Chondrocyte (in vitro differentiated cells): ENCODE measurements around the gene CDK18. TPM values are rescaled to one million over a fixed set of nuclear protein-coding genes. Genes with fewer than 3 reads are reported as not detected.

Source experiments
- DNase-seq: peaks from one replicate; pipeline ENCODE4 v3.0.0; 2021; ENCODE audit warnings: mixed read lengths, low spot score
- H3K27ac Mint-ChIP-seq: one replicate; pipeline ENCODE4 v1.8.0; 2021; ENCODE audit warnings: mild to moderate bottlenecking, moderate library complexity, mixed read lengths; ENCODE audit not compliant: unreplicated experiment
- H3K27me3 Mint-ChIP-seq: 2 replicates; pipeline ENCODE4 v1.8.0; 2021; ENCODE audit warnings: low read depth, mixed read lengths
- H3K36me3 Mint-ChIP-seq: 2 replicates; pipeline ENCODE4 v1.8.0; 2021; ENCODE audit warnings: low read depth, mixed read lengths
- H3K4me1 Mint-ChIP-seq: 2 replicates; pipeline ENCODE4 v1.8.0; 2021; ENCODE audit warnings: low read depth, mild to moderate bottlenecking, mixed read lengths
- H3K4me3 Mint-ChIP-seq: one replicate; pipeline ENCODE4 v1.8.0; 2021; ENCODE audit warnings: mild to moderate bottlenecking, moderate library complexity, mixed read lengths; ENCODE audit not compliant: unreplicated experiment
- H3K9me3 Mint-ChIP-seq: 2 replicates; pipeline ENCODE4 v1.8.0; 2021; ENCODE audit warnings: low read depth, mixed read lengths
- CTCF ChIP-seq: fragments of 200-600 bp; sonication (generic); IDR thresholded peaks from 2 replicates; pipeline ENCODE4 v1.5.0; 2021; ENCODE audit warnings: antibody characterized with exemption, mild to moderate bottlenecking, moderate library complexity
- total RNA-seq: library from RNA; stranded (reverse); gene quantifications from 3 replicates; pipeline ENCODE4 v1.2.1, GENCODE V29; 2021

CDK18 gene
- total RNA-seq, 1 donor from 2014 or later: 17.3 TPM

DNA sequence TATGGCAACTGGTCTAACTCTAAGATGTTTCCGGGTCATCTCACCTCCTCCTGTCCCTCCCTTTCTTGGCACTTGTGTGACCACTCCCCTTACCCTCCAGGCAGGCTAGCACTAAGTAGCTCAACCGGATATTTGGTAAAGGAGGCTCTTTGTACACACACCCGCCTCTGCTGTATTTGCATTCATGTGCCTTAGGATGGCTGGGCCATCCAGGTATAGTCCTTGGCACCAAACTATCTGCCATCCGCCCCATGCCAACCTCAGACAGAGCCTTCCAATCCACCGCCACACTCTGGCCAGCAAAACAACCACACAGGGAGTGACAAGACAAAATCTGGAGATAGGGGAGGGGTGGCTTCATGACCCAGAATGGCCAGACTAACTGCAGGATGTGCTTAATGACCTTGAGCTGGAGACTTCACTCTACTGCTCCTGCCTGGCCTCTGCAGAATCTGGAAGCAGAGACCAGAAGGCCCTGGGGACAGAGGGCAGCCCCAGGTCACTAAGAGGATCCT lies 59.5 kb downstream of the CDK18 start:
- Mint-ChIP-seq H3K4me3 (no peak overlapping the region), H3K4me1 (peaks cover 1% of the 10 kb centered on the region), H3K27ac (no peak overlapping the region), H3K27me3 (peaks cover 68% of the 10 kb centered on the region), H3K9me3 (peaks cover 32% of the 10 kb centered on the region), H3K36me3 (peaks cover 7% of the 10 kb centered on the region)
- peak; percentile 40 for DNase-seq
- no peak for TF ChIP-seq CTCF

DNA sequence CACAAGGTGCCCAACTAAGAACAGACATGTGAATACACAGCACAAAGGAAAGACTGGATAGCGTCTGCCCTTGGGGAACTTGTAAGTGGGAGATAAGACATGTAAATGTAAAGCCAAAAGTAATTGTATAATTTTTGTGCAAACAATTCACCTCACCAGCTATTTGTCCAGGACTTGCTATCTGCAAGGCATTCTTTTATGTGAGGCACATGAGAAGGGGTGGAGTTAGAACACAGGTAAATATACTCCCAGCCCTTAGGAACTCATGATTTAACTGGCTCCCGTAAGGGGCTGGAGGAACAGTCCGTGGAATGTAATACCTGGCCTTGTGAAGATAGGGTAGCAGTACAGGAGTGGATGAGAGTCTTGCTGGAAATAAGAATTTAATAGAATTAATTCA lies 61.3 kb downstream of the CDK18 start:
- H3K27me3 Mint-ChIP-seq: peaks cover 68% of the 10 kb centered on the region
- no peak for DNase-seq
- H3K4me1 Mint-ChIP-seq: peaks cover 3% of the 10 kb centered on the region

DNA sequence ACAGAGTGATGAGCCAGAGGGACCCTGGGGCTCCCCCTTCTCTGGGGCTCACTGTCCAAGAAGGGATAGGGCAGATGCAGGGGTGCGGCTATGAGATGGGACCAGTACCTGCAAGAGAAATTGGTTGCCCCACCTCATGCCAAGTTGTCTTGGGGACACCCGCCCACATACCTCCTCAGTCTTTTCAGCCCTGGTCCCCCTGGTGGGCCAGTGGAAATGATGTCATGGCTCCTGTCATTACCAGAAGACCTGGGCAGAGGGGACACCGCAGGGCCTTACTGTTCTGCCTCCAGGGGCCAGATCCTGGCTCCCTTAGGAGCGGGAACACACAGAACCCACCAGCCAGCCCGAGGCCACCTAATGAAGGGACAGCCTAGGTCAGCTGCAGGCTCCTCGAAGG lies 63.2 kb downstream of the CDK18 start:
- Mint-ChIP-seq H3K27ac (no peak overlapping the region), H3K27me3 (peaks cover 74% of the 10 kb centered on the region), H3K36me3 (no peaks in the 10 kb centered on the region), H3K9me3 (no peaks in the 10 kb centered on the region), H3K4me1 (peaks cover 3% of the 10 kb centered on the region), H3K4me3 (no peak overlapping the region)
- TF ChIP-seq CTCF: no peak
- DNase-seq: peak; percentile 59

More for the DNA sequence above, 61.3 kb downstream of the CDK18 start:
- H3K27ac Mint-ChIP-seq: no peak overlapping the region
- peaks cover 3% of the 10 kb centered on the region for H3K36me3 Mint-ChIP-seq
- H3K9me3 Mint-ChIP-seq: peaks cover 14% of the 10 kb centered on the region
- TF ChIP-seq CTCF: no peak
- no peak overlapping the region for H3K4me3 Mint-ChIP-seq

DNA sequence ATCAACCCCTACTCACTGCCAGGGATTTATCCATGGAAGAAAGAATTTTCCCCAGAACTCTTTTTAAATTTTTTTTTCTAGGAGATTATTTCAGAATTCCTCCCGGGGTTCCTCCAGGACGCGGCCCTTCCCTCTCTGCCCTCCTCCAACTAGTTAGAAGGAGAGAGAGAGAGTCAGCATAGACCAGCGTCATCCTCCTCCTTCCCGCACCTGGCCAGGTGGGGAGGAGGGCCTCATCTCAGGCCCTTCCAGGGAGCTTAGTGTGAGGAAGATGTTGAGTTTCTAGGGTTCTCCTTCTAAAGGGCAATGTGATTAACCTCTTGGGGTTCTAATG lies 63.6 kb downstream of the CDK18 start:
- Mint-ChIP-seq H3K27me3 (peaks cover 73% of the 10 kb centered on the region), H3K4me1 (peaks cover 3% of the 10 kb centered on the region), H3K4me3 (no peak overlapping the region), H3K9me3 (no peaks in the 10 kb centered on the region), H3K27ac (no peak overlapping the region), H3K36me3 (no peaks in the 10 kb centered on the region)
- DNase-seq: no peak
- TF ChIP-seq CTCF: no peak

- Mint-ChIP-seq H3K9me3 (no peaks in the 10 kb centered on the region), H3K27me3 (peaks cover 72% of the 10 kb centered on the region), H3K4me3 (peak overlapping the region; percentile 44), H3K36me3 (no peaks in the 10 kb centered on the region), H3K27ac (no peak overlapping the region), H3K4me1 (peaks cover 3% of the 10 kb centered on the region)
- peak; percentile 65 for DNase-seq
- peak; percentile 30 for TF ChIP-seq CTCF
Measured at GRCh38 chr1:205568469-205569361, 64.2 kb downstream of the CDK18 start.
